Body of pancreas (tissue), 4 donors: ENCODE measurements around the gene RNF222. TPM values are rescaled to one million over a fixed set of nuclear protein-coding genes. Genes with fewer than 3 reads are reported as not detected.

Source experiments
- ATAC-seq: fragments of 150-250 bp; one replicate; pipeline ENCODE4 v1.9.1; 2016
- DNase-seq, 4 donors: peaks; one replicate each; pipeline ENCODE4 v3.0.0-alpha.2; 2019
- H3K27ac ChIP-seq, 4 donors: fragments of 200-600 bp; sonication (generic); 1 replicate in 3 of 4; 2 replicates in 1 of 4; pipeline versions ENCODE4 v1.5.1 to v1.6.1; 2016 to 2019; ENCODE audit warnings: mild to moderate bottlenecking in 1 of 4, mixed read lengths in 1 of 4, moderate library complexity in 1 of 4
- H3K27me3 ChIP-seq, 2 donors: fragments of 200-600 bp; sonication (generic); one replicate each; pipeline ENCODE4 v1.6.0; 2016; ENCODE audit warnings: mild to moderate bottlenecking in 1 of 2
- H3K36me3 ChIP-seq, 2 donors: fragments of 200-600 bp; sonication (generic); replicated peaks in 1 of 2; 2 replicates each; pipeline ENCODE4 v1.5.1; 2016; ENCODE audit warnings: low read depth in 2 of 2; ENCODE audit not compliant: insufficient read depth in 1 of 2
- H3K4me1 ChIP-seq: fragments of 200-600 bp; sonication (generic); one replicate; pipeline ENCODE4 v1.6.0; 2016
- H3K4me3 ChIP-seq, 2 donors: fragments of 200-600 bp; sonication (generic); 1 replicate in 1 of 2; 2 replicates in 1 of 2; pipeline ENCODE4 v1.5.1; 2016 to 2019
- H3K9me3 ChIP-seq, 3 donors: fragments of 200-600 bp; sonication (generic); 1 replicate in 2 of 3; 2 replicates in 1 of 3; pipeline ENCODE4 v1.5.1; 2016
- CTCF ChIP-seq, 7 experiments: fragments of 450-650 bp in 4 of 7; fragments of 200-600 bp in 3 of 7; sonication (generic) in 3 of 7; IDR thresholded peaks; one replicate each; pipeline ENCODE4 v1.5.1; 2016 to 2019; ENCODE audit warnings: antibody characterized with exemption in 7 of 7
- POLR2A ChIP-seq, 3 donors: fragments of 450-650 bp; IDR thresholded peaks; one replicate each; pipeline ENCODE4 v1.6.1; 2016; ENCODE audit warnings: antibody characterized with exemption in 3 of 3, mild to moderate bottlenecking in 2 of 3
- WGBS, 2 donors: methylation state at CpG; one replicate each; pipeline ENCODE4 v1.1.5; 2017; 5-methylcytosine and 5-hydroxymethylcytosine counted together
- intact Hi-C: fragments of 100-400 bp; cut with DNase I; formaldehyde crosslinking; loops from one replicate; pipeline ENCODE4 v1.15.1; 2023
- total RNA-seq, 2 donors: library from RNA; depleted of rRNA; stranded (reverse); fragments of >200 nt; gene quantifications; one replicate each; pipeline ENCODE4 v1.1.0, GENCODE V29; 2016

RNF222 gene
- total RNA-seq, 2 donors from 2014 or later, result not detected

GRCh38 chr17:8391711-8392110 is 5.9 kb downstream of the RNF222 start:
- WGBS, 2 donors, result 30 to 36% methylated on average over 8 of the region's 9 CpGs
- ATAC-seq (no peak), DNase-seq (no peak)
- Histone ChIP-seq H3K9me3 (no peaks in the 10 kb centered on the region), H3K36me3 (no peaks in the 10 kb centered on the region), H3K4me1 (no peaks in the 10 kb centered on the region), H3K4me3 (no peak overlapping the region), H3K27me3 (no peaks in the 10 kb centered on the region), H3K27ac (no peak overlapping the region)
- intact Hi-C loops, result no loop called here
- TF ChIP-seq CTCF (IDR thresholded peaks at IDR 0.05) (no peak), POLR2A (IDR thresholded peaks at IDR 0.05) (no peak)

- no peak for DNase-seq
- no peaks in the 10 kb centered on the region for H3K36me3 ChIP-seq
- WGBS, 2 donors, result 87 to 91% methylated on average over 7 of the region's 7 CpGs
- no peaks in the 10 kb centered on the region for H3K27me3 ChIP-seq
- no peak for ATAC-seq
- peaks cover 7% of the 10 kb centered on the region for H3K4me1 ChIP-seq
- H3K4me3 ChIP-seq, result no peak overlapping the region
- TF ChIP-seq CTCF (IDR thresholded peaks at IDR 0.05) (no peak), POLR2A (IDR thresholded peaks at IDR 0.05) (no peak)
- intact Hi-C loops, result no loop called here
- no peak overlapping the region for H3K27ac ChIP-seq
- no peaks in the 10 kb centered on the region for H3K9me3 ChIP-seq
Observed at GRCh38 chr17:8387914-8388651, 9.5 kb downstream of the RNF222 start.

GRCh38 chr17:8386841-8387240 is 10.8 kb downstream of the RNF222 start:
- intact Hi-C loops, result no loop called here
- H3K4me3 ChIP-seq, result no peak overlapping the region
- H3K9me3 ChIP-seq, result no peaks in the 10 kb centered on the region
- no peak overlapping the region for H3K27ac ChIP-seq
- no peak for ATAC-seq
- no peaks in the 10 kb centered on the region for H3K27me3 ChIP-seq
- peaks cover 12% of the 10 kb centered on the region for H3K4me1 ChIP-seq
- DNase-seq, result no peak
- TF ChIP-seq CTCF (IDR thresholded peaks at IDR 0.05), result no peak
- TF ChIP-seq POLR2A (IDR thresholded peaks at IDR 0.05), result no peak
- WGBS, 2 donors, result 59 to 64% methylated on average over 6 of the region's 6 CpGs
- H3K36me3 ChIP-seq, result no peaks in the 10 kb centered on the region

- H3K4me1 ChIP-seq, result peaks cover 31% of the 10 kb centered on the region
- H3K27ac ChIP-seq, result no peak overlapping the region
- no peak for ATAC-seq
- no peak overlapping the region for H3K4me3 ChIP-seq
- H3K27me3 ChIP-seq, result no peaks in the 10 kb centered on the region
- TF ChIP-seq CTCF (IDR thresholded peaks at IDR 0.05) (no peak), POLR2A (IDR thresholded peaks at IDR 0.05) (no peak)
- H3K36me3 ChIP-seq, result peaks cover 0 to 2% of the 10 kb centered on the region in 2 donors
- H3K9me3 ChIP-seq, result no peaks in the 10 kb centered on the region
- 82 to 84% methylated on average over 12 of the region's 12 CpGs for WGBS, 2 donors
- no peak for DNase-seq
- intact Hi-C loops, result no loop called here
Observed at GRCh38 chr17:8384801-8385378, 12.7 kb downstream of the RNF222 start.
